ENCODE data around the gene GYG2.

GRCh38 chrX:2840961-2841360 is 12.2 kb downstream of the GYG2 start:
- TF ChIP-seq NRF1 (IDR thresholded peaks at IDR 0.05; ENCODE audit: low read depth, low read length) (no peak), POLR2A (IDR thresholded peaks at IDR 0.05; ENCODE audit: control extremely low read depth in 1 of 2, low read depth in 2 of 2, low read length in 2 of 2) (no peak), GABPA (IDR thresholded peaks at IDR 0.05; ENCODE audit: borderline replicate concordance, insufficient read depth, low read length) (no peak), RXRA (IDR thresholded peaks at IDR 0.05; ENCODE audit: insufficient read depth, low read depth, low read length) (no peak), CTCF (IDR thresholded peaks at IDR 0.05; ENCODE audit: control extremely low read depth in 1 of 3, insufficient read depth in 1 of 3, low read depth in 1 of 3, low read length in 3 of 3) (no peak), SIN3A (conservative IDR thresholded peaks at IDR 0.05 in 1 of 2, IDR thresholded peaks at IDR 0.05 in 1 of 2; ENCODE audit: low read depth in 1 of 2, low read length in 2 of 2) (no peak), EP300 (IDR thresholded peaks at IDR 0.05; ENCODE audit: borderline replicate concordance in 1 of 2, low read depth in 2 of 2, low read length in 2 of 2) (no peak), RNF2 (IDR thresholded peaks at IDR 0.05; ENCODE audit: borderline replicate concordance, low read depth, low read length, missing control alignments, poor library complexity, severe bottlenecking) (no peak), SIRT6 (IDR thresholded peaks at IDR 0.05; ENCODE audit: low read length) (no peak), USF2 (IDR thresholded peaks at IDR 0.05; ENCODE audit: low read length) (no peak)
